GM20000 (cell line): ENCODE results near the gene CTLA4.

Source experiments
- DNase-seq: peaks from one replicate; pipeline ENCODE4 v3.0.0; 2012; ENCODE audit warnings: low spot score
- CTCF ChIP-seq: IDR thresholded peaks from 2 replicates; pipeline ENCODE4 v1.5.1; 2012; ENCODE audit warnings: mild to moderate bottlenecking, control low read depth; ENCODE audit errors: extremely low read depth, missing control alignments

Gene CTLA4

GRCh38 chr2:203824603-203825002 is 43.0 kb upstream of the CTLA4 start:
- no peak for DNase-seq
- no peak for TF ChIP-seq CTCF

- TF ChIP-seq CTCF: no peak
- no peak for DNase-seq
Measured at GRCh38 chr2:203826704-203827103, 40.9 kb upstream of the CTLA4 start.

- DNase-seq: no peak
- no peak for TF ChIP-seq CTCF
Measured at GRCh38 chr2:203830304-203831055, 37.1 kb upstream of the CTLA4 start.

- DNase-seq: no peak
- no peak for TF ChIP-seq CTCF
Measured at GRCh38 chr2:203835420-203835819, 32.2 kb upstream of the CTLA4 start.

- no peak for DNase-seq
- TF ChIP-seq CTCF: no peak
Measured at GRCh38 chr2:203835892-203836800, 31.4 kb upstream of the CTLA4 start.

- TF ChIP-seq CTCF: no peak
- DNase-seq: no peak
Measured at GRCh38 chr2:203840655-203841205, 26.8 kb upstream of the CTLA4 start.

GRCh38 chr2:203841654-203842053 is 25.9 kb upstream of the CTLA4 start:
- no peak for DNase-seq
- TF ChIP-seq CTCF: no peak
